GM06990 (cell line): ENCODE results near the gene AGK.
A peak's percentile ranks its signal among the peaks of the same experiment; 100 is the strongest.

Experiments
- DNase-seq: peaks from one replicate; pipeline ENCODE4 v3.0.0-alpha.2; 2011; ENCODE audit not compliant: insufficient read length; ENCODE audit errors: extremely low read depth
- H3K27me3 ChIP-seq: replicated peaks from 2 replicates; pipeline ENCODE4 v1.6.0; 2011; ENCODE audit warnings: low read length; ENCODE audit not compliant: control insufficient read depth, insufficient read depth
- H3K36me3 ChIP-seq: 2 replicates; pipeline ENCODE4 v1.5.1; 2011; ENCODE audit warnings: low read length; ENCODE audit not compliant: control insufficient read depth, insufficient read depth
- H3K4me3 ChIP-seq: replicated peaks from 2 replicates; pipeline ENCODE4 v1.5.1; 2011; ENCODE audit warnings: low read depth, mild to moderate bottlenecking, control low read depth, low read length
- TF ChIP-seq, protein P1 (sequence below): IDR thresholded peaks from 2 replicates; pipeline ENCODE4 v1.5.1; 2011; ENCODE audit warnings: low read length, control low read depth, mild to moderate bottlenecking, inconsistent platforms; ENCODE audit not compliant: insufficient read depth, poor library complexity, severe bottlenecking

AGK gene

DNA sequence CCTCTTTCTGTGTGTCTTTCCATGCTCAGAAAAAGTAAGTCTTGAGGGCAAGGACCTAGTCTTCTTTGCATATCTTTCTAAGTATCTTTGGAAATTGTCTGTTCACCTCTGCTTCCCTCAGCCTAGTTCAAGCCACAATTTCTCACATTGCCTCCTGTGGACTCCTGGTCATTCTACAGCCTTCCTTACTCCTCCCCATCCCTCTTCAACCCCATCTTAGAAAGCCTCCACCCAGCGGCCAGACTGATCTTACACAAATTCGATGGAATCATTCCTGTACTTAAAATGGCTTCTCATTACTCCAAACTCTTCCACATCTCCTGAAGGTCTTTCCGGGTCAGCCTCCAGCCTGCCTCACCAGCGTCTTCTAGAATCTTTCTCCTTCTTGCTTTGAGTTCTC lies 24.1 kb upstream of the AGK start:
- TF ChIP-seq, protein P1, sequence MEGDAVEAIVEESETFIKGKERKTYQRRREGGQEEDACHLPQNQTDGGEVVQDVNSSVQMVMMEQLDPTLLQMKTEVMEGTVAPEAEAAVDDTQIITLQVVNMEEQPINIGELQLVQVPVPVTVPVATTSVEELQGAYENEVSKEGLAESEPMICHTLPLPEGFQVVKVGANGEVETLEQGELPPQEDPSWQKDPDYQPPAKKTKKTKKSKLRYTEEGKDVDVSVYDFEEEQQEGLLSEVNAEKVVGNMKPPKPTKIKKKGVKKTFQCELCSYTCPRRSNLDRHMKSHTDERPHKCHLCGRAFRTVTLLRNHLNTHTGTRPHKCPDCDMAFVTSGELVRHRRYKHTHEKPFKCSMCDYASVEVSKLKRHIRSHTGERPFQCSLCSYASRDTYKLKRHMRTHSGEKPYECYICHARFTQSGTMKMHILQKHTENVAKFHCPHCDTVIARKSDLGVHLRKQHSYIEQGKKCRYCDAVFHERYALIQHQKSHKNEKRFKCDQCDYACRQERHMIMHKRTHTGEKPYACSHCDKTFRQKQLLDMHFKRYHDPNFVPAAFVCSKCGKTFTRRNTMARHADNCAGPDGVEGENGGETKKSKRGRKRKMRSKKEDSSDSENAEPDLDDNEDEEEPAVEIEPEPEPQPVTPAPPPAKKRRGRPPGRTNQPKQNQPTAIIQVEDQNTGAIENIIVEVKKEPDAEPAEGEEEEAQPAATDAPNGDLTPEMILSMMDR, result no peak
- no peaks in the 10 kb centered on the region for H3K36me3 ChIP-seq
- H3K27me3 ChIP-seq, result no peaks in the 10 kb centered on the region
- no peak overlapping the region for H3K4me3 ChIP-seq
- DNase-seq, result no peak

DNA sequence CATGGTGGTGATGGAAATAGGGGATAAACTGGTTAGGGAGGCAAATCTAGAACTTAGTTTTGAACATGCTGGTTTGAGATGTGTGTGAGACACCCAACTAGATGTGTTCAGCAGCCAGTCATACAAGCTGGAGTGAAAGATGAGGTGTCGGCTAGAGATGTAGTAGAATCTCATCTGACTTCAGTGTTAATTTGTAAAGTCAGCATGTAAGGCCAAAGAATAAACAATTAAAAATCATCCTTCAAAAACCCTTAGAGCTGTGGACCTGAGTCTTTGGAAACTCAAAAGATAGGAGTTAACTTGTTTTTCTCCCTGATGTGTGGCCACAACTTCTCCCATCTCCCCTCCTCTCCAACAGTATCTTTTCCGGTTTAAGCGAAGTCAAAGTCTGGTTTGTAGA lies 22.8 kb upstream of the AGK start:
- DNase-seq, result no peak
- TF ChIP-seq, protein P1, result no peak
- Histone ChIP-seq H3K4me3 (no peak overlapping the region), H3K36me3 (no peaks in the 10 kb centered on the region), H3K27me3 (no peaks in the 10 kb centered on the region)

DNA sequence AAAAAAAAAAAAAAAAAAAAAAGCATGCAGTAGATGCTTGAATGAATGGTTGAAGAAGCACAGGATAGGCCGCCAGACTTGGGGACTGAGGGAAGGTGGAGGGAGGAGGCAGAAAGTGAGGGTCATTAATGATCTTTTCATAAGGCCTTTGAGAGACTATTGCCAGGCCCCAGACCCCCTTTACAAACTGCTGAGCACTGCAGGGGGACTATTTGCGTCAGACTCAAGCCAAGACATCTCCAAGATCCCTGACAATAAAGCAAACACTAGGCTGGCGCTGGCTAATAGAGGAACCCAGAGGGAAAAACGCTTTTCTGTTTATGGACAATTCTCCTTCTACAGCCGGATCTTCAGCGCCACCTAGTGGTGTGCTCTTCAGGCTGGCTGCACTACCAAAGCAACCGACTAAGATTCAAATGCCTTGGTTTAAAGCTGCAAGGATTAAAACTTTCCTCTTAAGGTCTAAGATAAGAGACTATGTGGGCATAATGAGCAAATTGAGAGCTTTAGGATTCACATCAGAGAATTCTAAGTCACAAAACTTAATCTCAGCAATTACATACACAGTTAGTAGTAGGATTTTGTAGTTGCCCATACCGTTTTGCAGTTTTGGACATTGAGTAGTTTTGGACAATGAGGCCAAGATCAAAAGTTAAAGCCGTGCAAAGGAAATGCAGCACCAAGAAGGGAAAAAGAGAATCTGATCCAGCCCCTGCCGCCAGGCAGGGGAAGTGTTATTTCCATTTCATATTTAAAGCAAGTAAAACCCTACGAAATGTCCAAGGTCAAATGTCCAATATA lies 17.9 kb upstream of the AGK start:
- Histone ChIP-seq H3K36me3 (no peaks in the 10 kb centered on the region), H3K4me3 (no peak overlapping the region), H3K27me3 (no peaks in the 10 kb centered on the region)
- DNase-seq, result no peak
- TF ChIP-seq, protein P1, result peak; percentile 93

DNA sequence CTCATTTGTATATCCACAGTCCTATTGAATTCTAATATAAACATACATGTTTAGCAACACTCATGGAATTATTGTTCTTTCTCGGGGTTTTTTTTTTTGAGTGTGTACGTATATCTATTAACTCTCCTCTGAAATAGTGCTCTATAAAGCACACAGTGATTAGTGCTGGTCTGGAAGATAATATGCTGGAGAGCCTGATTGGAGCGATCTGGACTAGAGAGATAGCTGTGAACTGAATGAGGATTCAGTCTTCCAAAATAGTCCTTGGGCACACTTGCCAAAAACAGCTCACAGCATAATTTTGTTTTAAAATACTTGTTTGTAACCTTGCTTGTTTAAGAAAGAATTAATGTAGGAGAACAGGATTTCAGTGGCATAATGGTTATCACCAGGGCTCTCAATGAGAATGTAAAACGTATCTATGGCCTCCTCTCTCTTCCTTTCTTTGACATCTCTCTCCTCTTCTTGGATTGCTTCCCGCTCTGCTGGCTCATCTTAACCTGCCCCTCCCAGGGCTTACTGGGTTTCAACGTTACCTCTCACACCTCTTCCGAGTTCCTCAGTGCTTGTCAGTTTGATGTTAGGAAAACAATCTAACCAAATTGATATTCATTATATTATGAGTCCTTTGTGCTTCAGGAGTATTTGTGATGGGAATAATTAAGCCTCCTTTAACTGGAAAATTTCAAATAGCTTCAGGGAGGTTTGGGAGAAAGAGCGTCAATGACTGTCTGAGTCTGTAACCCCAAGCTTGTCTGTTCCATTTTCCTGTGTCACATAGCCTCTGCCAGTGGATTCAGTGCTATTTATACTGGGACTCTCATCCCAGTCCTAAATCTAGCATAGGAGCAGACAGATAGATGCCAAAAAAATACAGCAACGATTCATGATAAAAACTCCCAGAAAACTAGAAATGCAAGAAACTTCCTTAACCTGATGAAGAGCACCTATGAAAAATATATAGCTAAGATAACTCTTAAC lies 16.2 kb upstream of the AGK start:
- Histone ChIP-seq H3K27me3 (no peaks in the 10 kb centered on the region), H3K36me3 (no peaks in the 10 kb centered on the region), H3K4me3 (no peak overlapping the region)
- DNase-seq, result no peak
- TF ChIP-seq, protein P1, result no peak

DNA sequence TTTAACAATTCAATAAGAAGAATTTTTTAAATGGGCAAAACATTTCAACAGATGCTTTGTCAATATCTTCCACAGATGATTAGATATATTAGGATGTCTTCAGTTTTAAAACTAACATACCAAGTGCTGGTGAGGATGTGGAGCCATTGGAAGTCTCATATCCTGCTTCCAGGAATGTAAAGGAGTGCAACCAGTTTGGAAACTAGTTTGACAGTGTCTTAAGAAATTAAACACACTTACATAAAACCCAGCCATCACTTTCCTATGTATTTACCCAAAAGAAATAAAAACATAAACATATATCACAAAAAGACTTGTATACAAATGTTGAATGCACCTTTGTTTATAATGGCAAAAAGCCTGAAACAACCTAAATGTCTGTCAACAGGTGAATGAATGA lies 13.3 kb upstream of the AGK start:
- TF ChIP-seq, protein P1, result no peak
- H3K4me3 ChIP-seq, result no peak overlapping the region
- DNase-seq, result no peak
- H3K27me3 ChIP-seq, result no peaks in the 10 kb centered on the region
- no peaks in the 10 kb centered on the region for H3K36me3 ChIP-seq
